Naive thymus-derived CD4-positive, alpha-beta T cell (primary cell): ENCODE results near the gene FBXO3. TPM values are rescaled to one million over a fixed set of nuclear protein-coding genes. Genes with fewer than 3 reads are reported as not detected.

ENCODE experiments used
- ATAC-seq: fragments of 150-1000 bp; cut with Tn5 transposase; 2 replicates; pipeline ENCODE4 v1.10.0; 2021; ENCODE audit warnings: mild to moderate bottlenecking, moderate library complexity
- CTCF ChIA-PET: fragments of 350-600 bp; sonication (Branson Sonifier 250); formaldehyde crosslinking; loops from one replicate; lab custom pipeline; 2021; ENCODE audit warnings: antibody characterized with exemption; lab: Charles Lee
- POLR2A ChIA-PET: fragments of 350-600 bp; sonication (Branson Sonifier 250); formaldehyde crosslinking; loops from one replicate; lab custom pipeline; 2021; ENCODE audit warnings: antibody characterized with exemption, inconsistent platforms; lab: Charles Lee
- DNase-seq, 9 donors: peaks; one replicate each; pipeline versions ENCODE4 v3.0.0 to v3.0.0-alpha.2; 2020 to 2022; ENCODE audit warnings: mixed read lengths in 1 of 9
- H3K27ac ChIP-seq: one replicate; pipeline ENCODE4 v1.7.0; 2013; ENCODE audit warnings: mild to moderate bottlenecking, low read depth, low read length, moderate library complexity
- H3K27me3 ChIP-seq, 2 donors: one replicate each; pipeline ENCODE4 v1.7.0; 2013; ENCODE audit warnings: low read length in 2 of 2, mild to moderate bottlenecking in 2 of 2, moderate library complexity in 2 of 2; ENCODE audit not compliant: control insufficient read depth in 2 of 2, insufficient read depth in 2 of 2
- H3K36me3 ChIP-seq, 3 experiments: 1 replicate in 2 of 3; 2 replicates in 1 of 3; pipeline ENCODE4 v1.7.0; 2013; ENCODE audit warnings: low read length in 3 of 3, mild to moderate bottlenecking in 3 of 3, moderate library complexity in 1 of 3; ENCODE audit not compliant: insufficient read depth in 3 of 3, control insufficient read depth in 2 of 3
- H3K4me1 ChIP-seq, 2 donors: one replicate each; pipeline ENCODE4 v1.7.0; 2013; ENCODE audit warnings: low read length in 2 of 2, mild to moderate bottlenecking in 2 of 2, moderate library complexity in 1 of 2; ENCODE audit not compliant: control insufficient read depth in 2 of 2, insufficient read depth in 2 of 2
- H3K4me3 ChIP-seq: 2 replicates; pipeline ENCODE4 v1.7.0; 2013; ENCODE audit warnings: mild to moderate bottlenecking, low read length
- H3K9me3 ChIP-seq, 3 experiments: 1 replicate in 2 of 3; 2 replicates in 1 of 3; pipeline ENCODE4 v1.7.0; 2013; ENCODE audit warnings: low read length in 3 of 3; ENCODE audit not compliant: control insufficient read depth in 2 of 3
- H3K27ac Mint-ChIP-seq, 9 donors: one replicate each; pipeline ENCODE4 v1.8.0; 2020 to 2022; ENCODE audit warnings: mixed read lengths in 9 of 9, mild to moderate bottlenecking in 8 of 9, moderate library complexity in 5 of 9, inconsistent platforms in 2 of 9
- H3K27me3 Mint-ChIP-seq, 5 donors: one replicate each; pipeline ENCODE4 v1.8.0; 2021 to 2022; ENCODE audit warnings: mixed read lengths in 5 of 5, mild to moderate bottlenecking in 1 of 5
- H3K36me3 Mint-ChIP-seq, 5 donors: one replicate each; pipeline ENCODE4 v1.8.0; 2020 to 2022; ENCODE audit warnings: mixed read lengths in 5 of 5, mild to moderate bottlenecking in 3 of 5, inconsistent platforms in 1 of 5
- H3K4me1 Mint-ChIP-seq, 7 donors: one replicate each; pipeline ENCODE4 v1.8.0; 2020 to 2022; ENCODE audit warnings: mixed read lengths in 7 of 7, mild to moderate bottlenecking in 3 of 7, inconsistent platforms in 1 of 7
- H3K4me3 Mint-ChIP-seq, 10 donors: one replicate each; pipeline ENCODE4 v1.8.0; 2020 to 2022; ENCODE audit warnings: mild to moderate bottlenecking in 10 of 10, mixed read lengths in 10 of 10, moderate library complexity in 6 of 10, inconsistent platforms in 2 of 10
- H3K9me3 Mint-ChIP-seq, 11 donors: one replicate each; pipeline ENCODE4 v1.8.0; 2020 to 2022; ENCODE audit warnings: mixed read lengths in 11 of 11, mild to moderate bottlenecking in 4 of 11, inconsistent platforms in 1 of 11, moderate library complexity in 1 of 11
- intact Hi-C, 2 donors: fragments of 100-400 bp; cut with micrococcal nuclease; formaldehyde crosslinking; loops; one replicate each; pipeline ENCODE4 v1.15.1; 2023
- polyA plus RNA-seq, 2 donors: library from polyadenylated mRNA; unstranded; fragments of 300-500 nt; fragmentation: Illumina TruSeq; gene quantifications; one replicate each; pipeline ENCODE4 v1.2.3, GENCODE V29; 2021
- total RNA-seq, 6 experiments: library from RNA in 5 of 6; stranded (reverse) in 5 of 6; gene quantifications; 1 replicate in 5 of 6; 2 replicates in 1 of 6; pipeline ENCODE4 v1.2.3 and lab custom pipeline; 2021 to 2026

The FBXO3 gene
- total and polyA plus RNA-seq, 7 experiments from 2014 or later, result 22.6 to 55.7 (median 43.1) TPM

DNA sequence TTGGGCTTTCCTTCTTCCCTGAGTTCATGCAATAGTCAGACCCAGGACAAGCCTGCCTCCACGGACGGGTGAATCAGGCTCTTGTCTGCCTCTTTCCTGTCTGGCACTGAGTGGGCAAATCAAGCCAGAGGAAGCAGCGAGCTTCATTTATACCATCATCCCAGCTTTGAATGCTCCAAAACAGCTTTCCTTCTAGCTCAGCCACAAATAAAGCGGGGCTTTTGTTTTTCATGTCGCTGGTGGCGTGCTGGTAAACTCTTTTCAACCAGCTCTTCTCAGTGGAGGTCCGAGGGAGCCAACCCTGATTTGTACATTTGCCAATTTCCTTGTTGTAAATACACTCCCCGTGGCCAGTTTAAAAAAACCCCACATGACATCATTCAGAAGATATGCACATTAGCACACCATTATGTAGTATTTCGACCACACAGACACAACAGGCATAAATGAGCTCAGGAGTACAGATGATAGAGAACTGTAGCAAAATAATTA lies 82.3 kb downstream of the FBXO3 start:
- intact Hi-C loops, result no loop called here
- Histone ChIP-seq H3K4me1 (no peaks in the 10 kb centered on the region), H3K4me3 (no peak overlapping the region), H3K36me3 (no peaks in the 10 kb centered on the region), H3K9me3 (no peaks in the 10 kb centered on the region), H3K27me3 (no peaks in the 10 kb centered on the region), H3K27ac (no peak overlapping the region)
- Mint-ChIP-seq H3K4me1 (peaks cover 2 to 10% (median 9%) of the 10 kb centered on the region in 7 donors), H3K4me3 (no peak overlapping the region), H3K27ac (no peak overlapping the region), H3K9me3 (peaks cover 0 to 5% (median 0%) of the 10 kb centered on the region in 11 donors), H3K36me3 (peaks cover 0 to 4% (median 0%) of the 10 kb centered on the region in 5 donors), H3K27me3 (peaks cover 0 to 26% (median 5%) of the 10 kb centered on the region in 5 donors)
- CTCF ChIA-PET, result no interaction called here
- POLR2A ChIA-PET, result no interaction called here
- ATAC-seq (no peak), DNase-seq (no peak)

DNA sequence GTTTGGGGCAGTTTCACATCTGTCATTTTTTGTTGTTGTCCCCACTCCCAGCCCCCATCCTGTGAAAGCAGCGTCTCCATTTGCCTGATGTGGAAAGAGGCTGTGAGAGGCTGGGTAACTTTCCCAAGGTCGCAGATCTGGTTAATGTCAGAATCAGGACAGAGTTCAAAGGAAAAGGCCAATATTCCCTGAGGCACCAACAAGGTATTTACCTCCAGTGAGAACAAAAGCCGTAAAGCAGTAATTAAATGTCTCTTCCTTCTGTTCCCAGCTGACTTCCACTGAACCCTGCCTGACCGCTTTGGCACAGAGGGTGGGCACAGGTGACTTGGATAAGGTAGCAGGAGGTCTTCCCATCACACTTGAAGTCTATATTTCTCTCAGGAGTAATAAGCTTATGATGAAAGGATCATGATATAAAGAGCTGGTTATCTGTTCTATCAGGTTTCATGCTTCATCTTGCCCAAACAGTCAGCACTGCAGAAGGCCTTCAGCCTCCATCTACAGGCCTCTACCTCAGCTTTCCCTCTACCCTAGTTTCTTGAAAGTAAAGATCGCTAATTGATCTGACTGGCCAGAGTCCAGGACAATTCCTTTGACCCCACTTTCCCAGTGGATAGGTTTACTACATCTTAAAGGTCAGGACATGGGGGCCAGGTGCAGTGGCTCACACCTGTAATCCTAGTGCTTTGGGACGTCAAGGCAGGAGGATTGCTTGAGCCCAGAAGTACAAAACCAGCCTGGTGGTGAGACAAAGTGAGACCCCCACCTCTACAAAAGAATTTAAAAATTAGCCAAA lies 83.1 kb downstream of the FBXO3 start:
- peaks cover 2 to 4% (median 3%) of the 10 kb centered on the region in 7 donors for H3K4me1 Mint-ChIP-seq
- ATAC-seq (no peak), DNase-seq (no peak)
- H3K36me3 ChIP-seq, result no peaks in the 10 kb centered on the region
- H3K4me3 Mint-ChIP-seq, result no peak overlapping the region
- H3K9me3 ChIP-seq, result no peaks in the 10 kb centered on the region
- peaks cover 4 to 20% (median 7%) of the 10 kb centered on the region in 5 donors for H3K27me3 Mint-ChIP-seq
- ChIA-PET CTCF (no interaction called here), POLR2A (no interaction called here)
- H3K27ac Mint-ChIP-seq, result no peak overlapping the region
- intact Hi-C loops, result no loop called here
- no peaks in the 10 kb centered on the region for H3K27me3 ChIP-seq
- no peaks in the 10 kb centered on the region for H3K4me1 ChIP-seq
- no peak overlapping the region for H3K27ac ChIP-seq
- H3K4me3 ChIP-seq, result no peak overlapping the region
- peaks cover 0 to 5% (median 0%) of the 10 kb centered on the region in 11 donors for H3K9me3 Mint-ChIP-seq
- H3K36me3 Mint-ChIP-seq, result peaks cover 0 to 4% (median 0%) of the 10 kb centered on the region in 5 donors

Other genes starting within 250 kb of the FBXO3 start
- gene C11orf91, start 73.7 kb downstream of the FBXO3 start, total RNA-seq, result not detected
- gene C11orf91, start 73.7 kb downstream of the FBXO3 start, polyA plus RNA-seq, result not detected
- gene CD59, start 38.1 kb downstream of the FBXO3 start, total RNA-seq, result 100 to 1,000 TPM in 1 of 5 experiments, 10 to 100 TPM in 4; 23.3 to 152 (median 62.7) TPM
- gene CD59, start 38.1 kb downstream of the FBXO3 start, polyA plus RNA-seq, result 10 to 100 TPM; 69.6 to 70.7 TPM
- 10 to 100 TPM in 1 of 5 experiments, 1 to 10 TPM in 1, under 1 TPM in 2, not detected in 1; 0.73 to 40.4 (median 2.6) TPM for gene LMO2, start 117.6 kb upstream of the FBXO3 start, total RNA-seq
- gene LMO2, start 117.6 kb upstream of the FBXO3 start, polyA plus RNA-seq, result under 1 TPM in 1 of 2 donors, not detected in 1; 0.26 TPM